Muscle of arm (tissue), 12 donors: Measurements from ENCODE around the gene DOCK8. TPM values are rescaled to one million over a fixed set of nuclear protein-coding genes. Genes with fewer than 3 reads are reported as not detected.
"Not testable (repeated sequence)": the region's sequence is repeated elsewhere in the genome, so short reads cannot be mapped to it uniquely, and the experiment has no call there.

Experiments used
- DNase-seq: peaks from one replicate; pipeline ENCODE4 v3.0.0-alpha.2; 2013
- polyA plus RNA-seq, 12 donors: library from polyadenylated mRNA; unstranded; fragments of 120-200 nt; gene quantifications; one replicate each; pipeline ENCODE4 v1.2.1, GENCODE V29; 2013; ENCODE audit not compliant: insufficient read length in 12 of 12

Gene DOCK8
- polyA plus RNA-seq, 12 donors, result 2.4 to 20.5 (median 5.8) TPM; not detected in 1

- no peak for DNase-seq
These were observed 10.2 kb downstream of the DOCK8 start for GRCh38 chr9:224582-225520.

DNA sequence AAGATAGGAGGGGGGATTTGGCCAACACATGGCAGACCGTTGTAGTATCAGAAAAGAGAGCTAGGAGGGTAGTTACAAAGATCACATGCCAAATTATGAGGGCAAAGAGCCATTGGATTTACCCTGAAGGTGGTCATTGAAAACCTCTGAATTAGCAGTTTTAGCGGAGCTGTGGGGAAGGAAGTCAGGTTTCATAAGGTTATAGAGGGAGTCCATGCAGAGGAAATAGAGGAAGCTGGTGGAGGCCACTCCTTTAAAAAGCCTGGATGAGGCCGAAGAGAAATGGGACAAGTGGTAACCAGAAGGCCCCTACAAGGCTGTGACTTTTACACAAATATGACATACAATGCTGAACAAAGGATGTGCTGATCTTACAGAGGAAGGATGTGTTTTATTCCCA, 13.2 kb downstream of the DOCK8 start:
- DNase-seq, result no peak

- DNase-seq, result no peak
These were observed 14.4 kb downstream of the DOCK8 start for GRCh38 chr9:228929-229695.

DNA sequence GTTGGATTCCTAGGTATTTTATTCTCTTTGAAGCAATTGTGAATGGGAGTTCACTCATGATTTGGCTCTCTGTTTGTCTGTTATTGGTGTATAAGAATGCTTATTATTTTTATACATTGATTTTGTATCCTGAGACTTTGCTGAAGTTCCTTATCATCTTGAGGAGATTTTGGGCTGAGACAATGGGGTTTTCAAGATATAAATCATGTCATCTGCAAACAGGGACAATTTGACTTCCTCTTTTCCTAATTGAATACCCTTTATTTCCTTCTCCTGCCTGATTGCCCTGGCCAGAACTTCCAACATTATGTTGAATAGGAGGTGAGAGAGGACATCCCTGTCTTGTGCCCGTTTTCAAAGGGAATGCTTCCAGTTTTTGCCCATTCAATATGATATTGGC, 17.0 kb downstream of the DOCK8 start:
- DNase-seq, result not testable (repeated sequence)

DNA sequence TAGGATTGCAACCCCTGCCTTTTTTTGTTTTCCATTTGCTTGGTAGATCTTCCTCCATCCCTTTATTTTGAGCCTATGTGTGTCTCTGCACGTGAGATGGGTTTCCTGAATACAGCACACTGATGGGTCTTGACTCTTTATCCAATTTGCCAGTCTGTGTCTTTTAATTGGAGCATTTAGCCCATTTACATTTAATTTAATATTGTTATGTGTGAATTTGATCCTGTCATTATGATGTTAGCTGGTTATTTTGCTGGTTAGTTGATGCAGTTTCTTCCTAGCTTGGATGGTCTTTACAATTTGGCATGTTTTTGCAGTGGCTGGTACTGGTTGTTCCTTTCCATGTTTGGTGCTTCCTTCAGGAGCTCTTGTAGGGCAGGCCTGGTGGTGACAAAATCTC, 19.0 kb downstream of the DOCK8 start:
- DNase-seq, result not testable (repeated sequence)

DNA sequence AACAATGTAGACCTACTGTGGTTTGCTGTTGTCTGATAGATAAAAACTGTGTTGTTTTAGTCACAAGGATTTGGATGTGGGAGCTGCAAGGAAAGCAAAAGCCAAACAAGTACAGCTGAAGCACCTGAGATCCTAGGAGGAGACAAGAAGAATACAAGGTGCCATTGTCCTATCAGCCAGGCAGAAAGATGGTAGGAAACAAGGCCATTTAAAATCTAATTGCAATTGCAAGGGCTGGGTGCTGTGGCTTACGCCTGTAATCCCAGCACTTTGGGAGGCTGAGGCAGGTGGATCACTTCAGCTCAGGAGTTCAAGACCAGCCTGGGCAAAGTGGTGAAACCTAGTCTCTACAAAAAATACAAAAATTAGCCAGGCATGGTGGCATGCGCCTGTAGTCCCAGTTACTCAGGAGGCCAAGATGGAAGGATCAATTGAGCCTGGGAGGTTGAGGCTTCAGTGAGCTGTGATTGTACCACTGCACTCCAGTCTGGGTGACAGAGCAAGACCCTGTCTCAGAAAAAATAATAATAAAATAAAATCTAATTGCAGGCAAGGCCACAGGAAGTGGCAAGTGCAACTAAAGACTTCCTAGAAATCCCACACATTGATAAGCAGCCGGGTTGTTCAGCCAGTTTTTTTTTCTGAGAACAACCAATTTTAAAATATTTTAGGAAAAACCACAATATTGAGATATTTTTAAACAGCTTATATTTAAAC, 22.6 kb downstream of the DOCK8 start:
- no peak for DNase-seq

GRCh38 chr9:237858-238345, 23.2 kb downstream of the DOCK8 start:
- no peak for DNase-seq

DNA sequence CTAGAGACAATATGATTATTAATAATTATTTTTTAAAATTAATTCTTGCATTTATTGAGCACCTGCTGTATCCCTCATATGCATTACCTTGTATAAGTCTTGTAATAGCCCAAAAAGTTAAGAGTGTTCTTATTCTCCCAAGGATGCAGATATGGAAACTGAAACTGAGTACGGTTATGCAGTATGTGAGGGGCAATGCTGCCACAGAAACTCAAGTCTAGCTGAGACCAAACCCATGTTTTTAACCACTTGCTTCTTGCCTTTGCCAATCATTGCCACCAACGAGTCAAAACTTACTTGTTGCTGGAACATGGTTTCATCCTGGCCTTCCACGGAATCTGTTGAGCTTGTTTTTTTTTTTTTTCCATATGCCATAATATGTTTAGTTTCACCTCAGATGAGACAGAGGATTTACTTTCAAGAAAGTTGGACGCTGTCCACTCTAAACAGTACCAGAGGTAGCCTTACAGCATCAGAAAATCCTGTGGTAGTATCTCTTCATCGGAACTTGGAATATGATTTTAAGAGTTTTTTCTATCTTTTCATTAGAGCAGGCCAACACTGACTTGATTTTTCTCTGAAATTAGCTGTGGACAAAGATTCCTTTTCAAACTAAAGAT, 27.9 kb downstream of the DOCK8 start:
- DNase-seq, result no peak

- no peak for DNase-seq
These were observed 33.8 kb downstream of the DOCK8 start for GRCh38 chr9:248278-248961.

DNA sequence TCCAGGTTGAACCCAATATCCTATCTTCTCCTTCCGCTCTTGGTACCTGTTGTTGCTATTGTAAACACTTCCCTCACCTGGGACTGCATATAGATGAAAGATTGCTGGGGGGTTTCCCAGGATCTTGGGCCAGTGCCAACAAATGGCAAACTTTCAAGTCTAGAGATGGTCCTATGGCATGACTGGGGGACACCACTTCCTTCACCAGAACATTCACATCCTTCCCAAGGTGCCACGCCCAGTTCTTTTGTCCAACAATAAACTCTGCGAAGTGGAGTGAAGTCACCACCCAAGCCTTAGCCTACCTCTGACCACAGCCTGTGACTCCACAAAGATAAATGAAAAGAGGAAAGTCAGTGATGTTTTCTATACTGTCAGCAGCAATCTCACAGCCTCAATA, 34.4 kb downstream of the DOCK8 start:
- DNase-seq, result no peak

GRCh38 chr9:250039-250438, 35.4 kb downstream of the DOCK8 start:
- no peak for DNase-seq

- no peak for DNase-seq
These were observed 36.0 kb downstream of the DOCK8 start for GRCh38 chr9:250625-251024.

- no peak for DNase-seq
These were observed 36.7 kb downstream of the DOCK8 start for GRCh38 chr9:251398-251797.

GRCh38 chr9:253539-253938, 38.9 kb downstream of the DOCK8 start:
- no peak for DNase-seq

- no peak for DNase-seq
These were observed 39.9 kb downstream of the DOCK8 start for GRCh38 chr9:254516-254915.

GRCh38 chr9:257957-258356, 43.3 kb downstream of the DOCK8 start:
- DNase-seq, result no peak

GRCh38 chr9:259405-260404, 45.0 kb downstream of the DOCK8 start:
- DNase-seq, result no peak

- DNase-seq, result no peak
These were observed 49.6 kb downstream of the DOCK8 start for GRCh38 chr9:264231-264630.

GRCh38 chr9:265209-265870, 50.7 kb downstream of the DOCK8 start:
- no peak for DNase-seq
